IPS DF 4.7 (cell line): ENCODE results near the gene CD99.
"Not testable (repeated sequence)": the region's sequence is repeated elsewhere in the genome, so short reads cannot be mapped to it uniquely, and the experiment has no call there.

Experiments
- DNase-seq: peaks from one replicate; pipeline ENCODE4 v3.0.0-alpha.2; 2013; ENCODE audit warnings: low spot score; ENCODE audit errors: extremely low read depth

Gene CD99

GRCh38 chrX:2723286-2723879, 32.3 kb downstream of the CD99 start:
- no peak for DNase-seq

- not testable (repeated sequence) for DNase-seq
Observed at GRCh38 chrX:2727264-2727663, 36.2 kb downstream of the CD99 start.

GRCh38 chrX:2732076-2732475, 41.0 kb downstream of the CD99 start:
- DNase-seq, result no peak

GRCh38 chrX:2732649-2733048, 41.6 kb downstream of the CD99 start:
- no peak for DNase-seq

GRCh38 chrX:2733286-2733685, 42.2 kb downstream of the CD99 start:
- no peak for DNase-seq

GRCh38 chrX:2735270-2735669, 44.2 kb downstream of the CD99 start:
- no peak for DNase-seq

GRCh38 chrX:2740672-2741071, 49.6 kb downstream of the CD99 start:
- no peak for DNase-seq

GRCh38 chrX:2741386-2741785, 50.3 kb downstream of the CD99 start:
- DNase-seq, result no peak

- DNase-seq, result not testable (repeated sequence)
Observed at GRCh38 chrX:2746250-2746649, 55.2 kb downstream of the CD99 start.

- no peak for DNase-seq
Observed at GRCh38 chrX:2748171-2748814, 57.2 kb downstream of the CD99 start.

- DNase-seq, result no peak
Observed at GRCh38 chrX:2748815-2749188, 57.7 kb downstream of the CD99 start.

- DNase-seq, result no peak
Observed at GRCh38 chrX:2751291-2751690, 60.2 kb downstream of the CD99 start.

GRCh38 chrX:2751874-2752300, 60.8 kb downstream of the CD99 start, which contains the start of gene XG:
XG (plus strand) TSS chrX:2752040; CDS start chrX:2752275, 235 bp downstream.
- not testable (repeated sequence) for DNase-seq

- DNase-seq, result not testable (repeated sequence)
Observed at GRCh38 chrX:2752441-2752840, 61.3 kb downstream of the CD99 start.

GRCh38 chrX:2755163-2755715, 64.1 kb downstream of the CD99 start:
- DNase-seq, result not testable (repeated sequence)

- no peak for DNase-seq
Observed at GRCh38 chrX:2756548-2756947, 65.5 kb downstream of the CD99 start.

GRCh38 chrX:2761246-2761645, 70.2 kb downstream of the CD99 start:
- DNase-seq, result no peak

- not testable (repeated sequence) for DNase-seq
Observed at GRCh38 chrX:2762671-2763070, 71.6 kb downstream of the CD99 start.

- not testable (repeated sequence) for DNase-seq
Observed at GRCh38 chrX:2764766-2765548, 73.9 kb downstream of the CD99 start.

- no peak for DNase-seq
Observed at GRCh38 chrX:2765549-2765830, 74.4 kb downstream of the CD99 start.

GRCh38 chrX:2766906-2767305, 75.8 kb downstream of the CD99 start:
- DNase-seq, result no peak
